AG09309 (cell line): ENCODE results near the gene THOC7.
A peak's percentile ranks its signal among the peaks of the same experiment; 100 is the strongest.

Experiments
- DNase-seq: peaks from one replicate; pipeline ENCODE4 v3.0.0-alpha.2; 2010; ENCODE audit warnings: low read depth
- H3K4me3 ChIP-seq: 2 replicates; pipeline ENCODE4 v1.5.1; 2011; ENCODE audit warnings: mild to moderate bottlenecking, low read depth, low read length, moderate library complexity; ENCODE audit not compliant: control insufficient read depth
- TF ChIP-seq, protein P1 (sequence below): IDR thresholded peaks from 2 replicates; pipeline ENCODE4 v1.5.1; 2011; ENCODE audit warnings: mild to moderate bottlenecking, low read depth, low read length, inconsistent platforms; ENCODE audit not compliant: insufficient read depth, control insufficient read depth; ENCODE audit errors: missing control alignments

The THOC7 gene

DNA sequence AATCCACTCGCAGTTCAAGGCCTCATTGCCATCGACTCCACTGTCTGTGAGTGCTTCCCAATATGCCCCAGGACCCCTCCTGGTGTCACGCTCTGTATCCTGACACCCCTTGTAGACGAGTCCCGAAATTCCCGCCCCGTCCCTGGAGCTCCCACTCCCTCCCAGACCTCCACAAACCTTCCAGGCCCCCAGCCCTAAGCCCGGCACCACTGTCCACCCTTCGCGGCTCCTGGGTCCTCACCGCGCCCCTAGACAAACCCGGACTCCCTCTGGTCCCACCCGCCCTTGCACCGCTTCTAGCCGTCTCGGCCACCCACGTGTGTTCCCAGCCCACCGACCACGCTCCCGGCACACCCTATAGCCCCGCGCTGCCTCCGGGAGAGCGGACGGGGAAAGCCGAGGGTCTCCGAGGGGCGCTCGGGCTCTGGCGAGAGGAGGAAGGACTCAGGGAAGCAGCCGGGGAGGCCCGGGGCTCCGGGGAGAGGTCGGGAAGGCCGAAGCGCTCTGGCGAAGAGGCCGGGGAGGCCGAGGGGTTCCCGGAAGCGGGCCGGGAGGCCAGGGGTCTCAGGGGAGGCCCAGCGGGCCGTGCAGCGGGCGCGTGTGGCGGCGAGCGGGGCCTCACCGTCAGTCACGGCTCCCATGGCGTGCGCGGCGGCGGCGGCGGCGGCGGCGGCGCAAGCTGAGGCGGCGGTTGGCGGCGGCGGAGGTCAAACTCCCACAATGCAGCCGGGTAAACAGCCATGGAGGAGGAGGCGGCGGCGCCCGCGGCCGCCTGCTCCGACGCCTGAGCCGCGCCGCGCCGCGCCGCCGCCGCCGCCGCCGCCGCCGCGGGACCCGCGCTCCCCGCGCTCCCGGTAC, at the start of gene THOC7, which contains the start of gene ATXN7:
Gene THOC7, minus strand, starts transcription at position 656 of the 858 bp plus-strand sequence. Its CDS starts 15 bp downstream, at position 641.
Gene ATXN7, plus strand, starts transcription at position 718 of the 858 bp plus-strand sequence. CDS start 48,732 bp downstream, outside the sequence.
- peak within 1 kb of the TSS; percentile 61 for H3K4me3 ChIP-seq
- no peak for DNase-seq
- TF ChIP-seq, protein P1, sequence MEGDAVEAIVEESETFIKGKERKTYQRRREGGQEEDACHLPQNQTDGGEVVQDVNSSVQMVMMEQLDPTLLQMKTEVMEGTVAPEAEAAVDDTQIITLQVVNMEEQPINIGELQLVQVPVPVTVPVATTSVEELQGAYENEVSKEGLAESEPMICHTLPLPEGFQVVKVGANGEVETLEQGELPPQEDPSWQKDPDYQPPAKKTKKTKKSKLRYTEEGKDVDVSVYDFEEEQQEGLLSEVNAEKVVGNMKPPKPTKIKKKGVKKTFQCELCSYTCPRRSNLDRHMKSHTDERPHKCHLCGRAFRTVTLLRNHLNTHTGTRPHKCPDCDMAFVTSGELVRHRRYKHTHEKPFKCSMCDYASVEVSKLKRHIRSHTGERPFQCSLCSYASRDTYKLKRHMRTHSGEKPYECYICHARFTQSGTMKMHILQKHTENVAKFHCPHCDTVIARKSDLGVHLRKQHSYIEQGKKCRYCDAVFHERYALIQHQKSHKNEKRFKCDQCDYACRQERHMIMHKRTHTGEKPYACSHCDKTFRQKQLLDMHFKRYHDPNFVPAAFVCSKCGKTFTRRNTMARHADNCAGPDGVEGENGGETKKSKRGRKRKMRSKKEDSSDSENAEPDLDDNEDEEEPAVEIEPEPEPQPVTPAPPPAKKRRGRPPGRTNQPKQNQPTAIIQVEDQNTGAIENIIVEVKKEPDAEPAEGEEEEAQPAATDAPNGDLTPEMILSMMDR = no peak

DNA sequence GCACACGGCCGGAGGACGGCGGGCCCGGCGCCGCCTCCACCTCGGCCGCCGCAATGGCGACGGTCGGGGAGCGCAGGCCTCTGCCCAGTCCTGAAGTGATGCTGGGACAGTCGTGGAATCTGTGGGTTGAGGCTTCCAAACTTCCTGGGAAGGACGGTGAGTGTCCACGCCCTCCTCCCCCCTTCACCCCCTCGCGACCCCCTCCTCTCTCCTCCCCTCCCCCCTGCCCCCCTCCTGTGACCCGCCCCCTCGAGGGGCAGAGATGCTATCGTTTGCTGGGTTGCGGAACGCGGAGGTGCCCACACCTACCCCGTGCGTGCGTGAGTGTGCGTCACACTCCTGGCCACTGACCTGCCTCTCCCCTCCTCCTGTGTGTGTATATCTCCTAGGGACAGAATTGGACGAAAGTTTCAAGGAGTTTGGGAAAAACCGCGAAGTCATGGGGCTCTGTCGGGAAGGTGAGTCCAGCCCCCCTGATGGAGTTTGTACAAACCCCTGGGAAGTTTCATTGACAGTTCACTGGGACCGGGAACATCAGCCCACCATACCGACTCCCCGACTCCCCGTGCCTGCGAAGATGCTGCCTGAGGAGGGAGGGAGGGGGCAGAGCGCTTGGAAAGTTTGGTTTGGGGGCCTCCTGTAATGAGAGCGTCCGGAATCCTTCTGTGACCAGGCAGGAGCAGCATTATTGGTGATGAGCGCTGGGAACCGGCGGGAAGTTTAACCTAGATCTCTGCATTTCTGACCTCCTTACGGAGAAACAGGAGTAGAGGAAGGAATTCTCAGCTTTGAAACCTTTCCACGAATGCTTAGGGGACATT, 49.4 kb upstream of the THOC7 start:
- TF ChIP-seq, protein P1 = no peak
- peak overlapping the region; percentile 79 for H3K4me3 ChIP-seq
- no peak for DNase-seq

DNA sequence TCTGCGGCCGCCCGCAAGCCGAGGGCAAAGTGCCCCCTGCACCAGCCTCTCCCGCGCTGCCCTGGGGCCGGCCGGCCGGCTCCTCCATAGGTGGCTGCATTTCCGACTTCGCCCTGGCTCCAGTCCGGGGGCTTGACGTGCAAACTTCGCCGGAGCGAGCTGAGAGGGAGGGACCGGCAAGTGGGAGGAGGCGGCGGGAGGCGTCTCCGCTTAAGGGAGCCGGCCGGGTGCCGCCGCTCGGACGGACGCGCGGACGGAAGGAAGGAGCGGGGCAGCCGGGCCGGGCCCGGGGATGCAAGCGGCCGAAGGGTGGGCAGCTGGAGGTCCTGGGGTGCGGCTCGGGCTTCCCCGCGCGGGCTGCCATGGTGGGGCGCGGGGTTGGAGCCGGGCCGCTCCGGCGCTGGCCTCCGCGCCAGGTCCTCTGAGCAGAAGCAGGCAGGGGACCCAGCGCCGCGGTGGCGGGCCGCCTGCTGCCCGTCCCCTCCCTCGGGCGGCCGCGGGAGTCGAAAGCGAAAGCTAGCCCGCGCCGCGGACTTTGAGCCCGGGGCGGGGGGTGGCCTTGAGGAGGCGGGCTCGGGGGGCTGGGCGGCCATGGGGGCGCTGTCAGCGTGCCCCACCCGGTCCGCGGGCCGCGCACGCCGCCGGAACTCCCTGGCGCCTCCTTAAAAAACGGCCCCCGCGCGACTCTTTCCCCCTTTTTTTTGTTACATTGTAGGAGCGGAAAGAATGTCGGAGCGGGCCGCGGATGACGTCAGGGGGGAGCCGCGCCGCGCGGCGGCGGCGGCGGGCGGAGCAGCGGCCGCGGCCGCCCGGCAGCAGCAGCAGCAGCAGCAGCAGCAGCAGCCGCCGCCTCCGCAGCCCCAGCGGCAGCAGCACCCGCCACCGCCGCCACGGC, 48.5 kb upstream of the THOC7 start, which contains the start of gene SCAANT1:
Gene SCAANT1, minus strand, starts transcription at position 511 of the 895 bp plus-strand sequence.
- peak within 1 kb of the TSS; percentile 79 for H3K4me3 ChIP-seq
- DNase-seq = peak; percentile 59
- TF ChIP-seq, protein P1 = no peak

DNA sequence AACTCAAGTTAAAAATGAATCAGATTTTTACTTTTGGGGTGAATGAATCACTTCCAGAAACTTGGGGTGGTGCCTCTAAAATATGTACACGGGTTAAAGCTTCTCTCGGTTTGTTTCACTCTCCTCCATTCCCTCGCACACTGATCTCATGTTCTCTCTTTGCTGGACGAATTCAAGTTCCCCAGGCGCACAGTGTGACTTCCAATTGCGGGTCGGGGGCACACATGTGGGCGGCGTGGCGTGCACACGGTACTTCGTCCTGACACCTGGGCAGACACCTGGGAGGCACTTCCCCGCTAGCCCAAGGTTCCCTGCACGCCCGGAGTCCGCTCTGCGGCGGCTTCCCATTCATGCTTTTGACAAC, 47.9 kb upstream of the THOC7 start:
- peak overlapping the region; percentile 79 for H3K4me3 ChIP-seq
- DNase-seq = no peak
- TF ChIP-seq, protein P1 = no peak

DNA sequence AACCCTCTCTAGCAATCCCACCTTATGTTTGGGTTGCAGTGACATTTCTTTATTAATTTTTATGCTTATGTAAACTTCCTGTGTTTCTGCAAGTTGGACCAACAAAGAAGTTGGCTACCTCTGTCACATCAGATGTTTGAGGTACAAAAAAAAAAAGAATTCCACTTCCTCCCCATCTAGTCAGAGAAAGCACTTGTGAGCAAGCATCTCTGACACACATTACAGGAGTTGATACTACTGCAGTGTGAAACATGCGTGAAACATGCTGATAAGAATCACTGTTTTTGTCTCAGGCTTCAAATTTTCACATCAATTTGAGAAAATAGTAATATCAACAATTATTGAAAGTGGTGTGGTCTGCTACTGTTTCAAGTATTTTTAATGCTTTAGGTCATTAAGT, 47.3 kb upstream of the THOC7 start:
- H3K4me3 ChIP-seq = peak overlapping the region; percentile 79
- TF ChIP-seq, protein P1 = no peak
- DNase-seq = no peak

DNA sequence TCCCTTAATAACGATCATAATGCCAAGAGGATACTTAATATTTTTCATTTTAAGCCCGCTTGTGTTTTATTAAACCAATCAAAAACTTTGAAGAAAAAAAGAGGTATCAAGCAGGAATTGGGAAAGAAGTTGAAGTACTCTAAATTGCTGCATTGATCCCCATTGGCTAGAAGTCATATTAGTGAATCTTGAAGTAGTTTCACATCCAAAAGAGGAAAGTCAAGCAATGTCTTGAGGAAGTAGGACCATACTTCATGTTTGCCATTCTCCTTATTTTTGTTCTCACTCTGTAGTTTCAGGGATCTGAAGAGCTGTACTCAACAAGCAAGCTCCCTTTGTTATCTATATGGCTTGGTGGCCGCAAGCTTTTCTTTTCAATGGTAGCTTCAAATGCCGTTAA, 46.4 kb upstream of the THOC7 start:
- TF ChIP-seq, protein P1 = no peak
- no peak overlapping the region for H3K4me3 ChIP-seq
- DNase-seq = no peak
